HEK293 (cell line): ENCODE results near the gene DLG2.

Source experiments
- CTCF ChIA-PET: fragments of 350-600 bp; formaldehyde crosslinking; extraction: SDS; loops from one replicate; lab custom pipeline; 2021; ENCODE audit warnings: antibody characterized with exemption; lab: Yijun Ruan, JAX
- POLR2A ChIA-PET: fragments of 300-600 bp; formaldehyde crosslinking; extraction: SDS; loops from one replicate; lab custom pipeline; 2020; ENCODE audit warnings: antibody characterized with exemption, inconsistent platforms; lab: Yijun Ruan, JAX
- H3K27ac ChIP-seq: fragments of 200-500 bp; sonication (Bioruptor generic); 2 replicates; pipeline ENCODE4 v1.5.1; 2014; ENCODE audit warnings: low read depth, low read length, control low read depth, inconsistent platforms; ENCODE audit errors: extremely low read depth
- H3K36me3 ChIP-seq, 2 experiments: fragments of 200-500 bp in 1 of 2; sonication (Bioruptor generic) in 1 of 2; 1 replicate in 1 of 2; 2 replicates in 1 of 2; pipeline ENCODE4 v1.5.1; 2014 to 2017; ENCODE audit warnings: inconsistent platforms in 2 of 2, low read length in 2 of 2; ENCODE audit not compliant: control insufficient read depth in 2 of 2, insufficient read depth in 1 of 2
- H3K4me1 ChIP-seq: fragments of 200-500 bp; sonication (Bioruptor generic); 2 replicates; pipeline ENCODE4 v1.5.1; 2014; ENCODE audit warnings: mild to moderate bottlenecking, low read length, inconsistent platforms; ENCODE audit not compliant: control insufficient read depth, insufficient read depth
- H3K4me3 ChIP-seq: 2 replicates; pipeline ENCODE4 v1.5.1; 2011; ENCODE audit warnings: low read depth, mild to moderate bottlenecking, control low read depth, low read length, moderate library complexity
- H3K9me3 ChIP-seq: fragments of 200-500 bp; sonication (Bioruptor generic); 2 replicates; pipeline ENCODE4 v1.5.1; 2014; ENCODE audit warnings: low read depth, low read length, inconsistent platforms; ENCODE audit not compliant: control insufficient read depth, insufficient read depth
- EGR2 ChIP-seq: fragments of 450-650 bp; formaldehyde crosslinking; IDR thresholded peaks from 2 replicates; pipeline ENCODE4 v1.5.1; 2016; ENCODE audit warnings: low read depth, missing biosample characterization, missing genetic modification characterization
- KLF1 ChIP-seq: fragments of 450-650 bp; formaldehyde crosslinking; IDR thresholded peaks from 2 replicates; pipeline ENCODE4 v1.5.1; 2016; ENCODE audit warnings: missing biosample characterization, missing genetic modification characterization
- MZF1 ChIP-seq: fragments of 450-650 bp; formaldehyde crosslinking; IDR thresholded peaks from 2 replicates; pipeline ENCODE4 v1.5.1; 2017; ENCODE audit warnings: missing biosample characterization, missing genetic modification characterization, borderline replicate concordance
- OSR2 ChIP-seq: fragments of 450-650 bp; formaldehyde crosslinking; IDR thresholded peaks from 2 replicates; pipeline ENCODE4 v1.5.1; 2016; ENCODE audit warnings: missing biosample characterization, missing genetic modification characterization
- ZBTB1 ChIP-seq: fragments of 450-650 bp; formaldehyde crosslinking; IDR thresholded peaks from 2 replicates; pipeline ENCODE4 v1.5.1; 2016; ENCODE audit warnings: missing biosample characterization, missing genetic modification characterization
- ZBTB17 ChIP-seq: fragments of 450-650 bp; formaldehyde crosslinking; IDR thresholded peaks from 2 replicates; pipeline ENCODE4 v1.5.1; 2016; ENCODE audit warnings: missing biosample characterization, missing genetic modification characterization
- ZFP37 ChIP-seq: fragments of 450-650 bp; formaldehyde crosslinking; IDR thresholded peaks from 2 replicates; pipeline ENCODE4 v1.5.1; 2016; ENCODE audit warnings: missing biosample characterization, missing genetic modification characterization
- ZNF132 ChIP-seq: fragments of 450-650 bp; formaldehyde crosslinking; IDR thresholded peaks from 2 replicates; pipeline ENCODE4 v1.5.1; 2017; ENCODE audit warnings: missing biosample characterization, missing genetic modification characterization, borderline replicate concordance
- ZNF19 ChIP-seq: fragments of 450-650 bp; formaldehyde crosslinking; IDR thresholded peaks from 2 replicates; pipeline ENCODE4; 2016; ENCODE audit warnings: missing biosample characterization, missing genetic modification characterization, low read depth
- ZNF37A ChIP-seq: fragments of 450-650 bp; IDR thresholded peaks from 2 replicates; pipeline ENCODE4 v1.5.1; 2018; ENCODE audit warnings: missing biosample characterization, missing genetic modification characterization
- ZNF514 ChIP-seq: fragments of 450-650 bp; formaldehyde crosslinking; IDR thresholded peaks from 2 replicates; pipeline ENCODE4 v1.5.1; 2016; ENCODE audit warnings: missing biosample characterization, missing genetic modification characterization
- ZNF544 ChIP-seq: fragments of 450-650 bp; formaldehyde crosslinking; IDR thresholded peaks from 2 replicates; pipeline ENCODE4 v1.5.0; 2017; ENCODE audit warnings: missing biosample characterization, missing genetic modification characterization
- ZNF660 ChIP-seq: fragments of 450-650 bp; IDR thresholded peaks from 2 replicates; pipeline ENCODE4 v1.5.1; 2018; ENCODE audit warnings: missing biosample characterization, mild to moderate bottlenecking, missing genetic modification characterization
- ZNF776 ChIP-seq: fragments of 450-650 bp; formaldehyde crosslinking; IDR thresholded peaks from 2 replicates; pipeline ENCODE4 v1.5.0; 2017; ENCODE audit warnings: missing biosample characterization, missing genetic modification characterization, borderline replicate concordance
- TF ChIP-seq, protein P1 (sequence below): fragments of 450-650 bp; formaldehyde crosslinking; IDR thresholded peaks from 2 replicates; pipeline ENCODE4 v1.5.1; 2016; ENCODE audit warnings: missing biosample characterization, missing genetic modification characterization, borderline replicate concordance
- TF ChIP-seq, protein P2 (sequence below): fragments of 450-650 bp; formaldehyde crosslinking; conservative IDR thresholded peaks from 2 replicates; pipeline ENCODE4 v1.5.1; 2016; ENCODE audit warnings: low read depth, missing biosample characterization, missing genetic modification characterization
- TF ChIP-seq, protein P3 (sequence below): fragments of 450-650 bp; formaldehyde crosslinking; IDR thresholded peaks from 2 replicates; pipeline ENCODE4 v1.5.1; 2016; ENCODE audit warnings: missing biosample characterization, missing genetic modification characterization
- TF ChIP-seq, protein P4 (sequence below): fragments of 450-650 bp; formaldehyde crosslinking; IDR thresholded peaks from 2 replicates; pipeline ENCODE4 v1.5.1; 2016; ENCODE audit warnings: missing biosample characterization, missing genetic modification characterization

DLG2 gene

DNA sequence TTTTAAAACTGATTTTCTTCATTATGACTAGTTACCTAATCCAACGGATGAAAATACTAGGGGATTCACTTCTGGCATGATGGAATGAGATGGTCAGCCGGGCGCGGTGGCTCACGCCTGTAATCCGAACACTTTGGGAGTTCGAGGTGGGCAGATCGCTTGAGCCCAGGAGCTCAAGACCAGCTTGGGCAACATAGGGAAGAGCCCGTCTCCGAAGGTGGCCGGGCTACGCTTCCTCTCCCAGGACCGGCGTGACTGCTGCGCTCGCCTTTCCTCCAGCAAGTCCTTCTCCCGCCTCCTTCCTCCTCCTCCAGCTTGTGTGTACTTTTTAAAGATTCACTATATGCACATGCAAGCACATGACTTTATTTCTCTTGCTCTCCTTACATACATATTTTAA is 1835.6 kb downstream of the DLG2 start (continued):
- TF ChIP-seq ZNF132 (no peak), MZF1 (tag by site-specific recombination) (no peak), ZNF660 (tag by site-specific recombination) (no peak), EGR2 (tag by site-specific recombination) (no peak)
- TF ChIP-seq, protein P1, sequence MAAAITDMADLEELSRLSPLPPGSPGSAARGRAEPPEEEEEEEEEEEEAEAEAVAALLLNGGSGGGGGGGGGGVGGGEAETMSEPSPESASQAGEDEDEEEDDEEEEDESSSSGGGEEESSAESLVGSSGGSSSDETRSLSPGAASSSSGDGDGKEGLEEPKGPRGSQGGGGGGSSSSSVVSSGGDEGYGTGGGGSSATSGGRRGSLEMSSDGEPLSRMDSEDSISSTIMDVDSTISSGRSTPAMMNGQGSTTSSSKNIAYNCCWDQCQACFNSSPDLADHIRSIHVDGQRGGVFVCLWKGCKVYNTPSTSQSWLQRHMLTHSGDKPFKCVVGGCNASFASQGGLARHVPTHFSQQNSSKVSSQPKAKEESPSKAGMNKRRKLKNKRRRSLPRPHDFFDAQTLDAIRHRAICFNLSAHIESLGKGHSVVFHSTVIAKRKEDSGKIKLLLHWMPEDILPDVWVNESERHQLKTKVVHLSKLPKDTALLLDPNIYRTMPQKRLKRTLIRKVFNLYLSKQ: no peak

DNA sequence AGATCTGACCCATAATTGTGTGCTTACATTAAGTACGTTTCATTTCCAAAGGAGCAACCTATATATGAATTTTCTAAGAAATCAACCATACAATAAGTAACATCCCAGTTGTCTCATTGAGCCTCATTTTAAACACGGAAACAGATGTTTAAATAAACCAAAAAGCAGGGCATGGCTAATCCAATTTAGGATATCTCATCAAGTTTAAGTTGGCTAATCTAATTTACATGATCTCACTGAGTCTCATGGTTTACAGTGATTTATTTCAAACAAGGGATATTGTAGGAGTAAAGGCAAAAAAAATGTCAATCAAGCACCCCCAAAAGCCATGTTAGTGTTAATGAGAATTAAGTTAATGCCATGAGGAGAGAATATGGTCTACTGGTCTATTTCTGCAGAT is 1841.2 kb downstream of the DLG2 start:
- no peaks in the 10 kb centered on the region for H3K9me3 ChIP-seq
- TF ChIP-seq OSR2 (tag by site-specific recombination): no peak
- no peak for TF ChIP-seq ZBTB1 (tag by site-specific recombination)
- TF ChIP-seq, protein P2, sequence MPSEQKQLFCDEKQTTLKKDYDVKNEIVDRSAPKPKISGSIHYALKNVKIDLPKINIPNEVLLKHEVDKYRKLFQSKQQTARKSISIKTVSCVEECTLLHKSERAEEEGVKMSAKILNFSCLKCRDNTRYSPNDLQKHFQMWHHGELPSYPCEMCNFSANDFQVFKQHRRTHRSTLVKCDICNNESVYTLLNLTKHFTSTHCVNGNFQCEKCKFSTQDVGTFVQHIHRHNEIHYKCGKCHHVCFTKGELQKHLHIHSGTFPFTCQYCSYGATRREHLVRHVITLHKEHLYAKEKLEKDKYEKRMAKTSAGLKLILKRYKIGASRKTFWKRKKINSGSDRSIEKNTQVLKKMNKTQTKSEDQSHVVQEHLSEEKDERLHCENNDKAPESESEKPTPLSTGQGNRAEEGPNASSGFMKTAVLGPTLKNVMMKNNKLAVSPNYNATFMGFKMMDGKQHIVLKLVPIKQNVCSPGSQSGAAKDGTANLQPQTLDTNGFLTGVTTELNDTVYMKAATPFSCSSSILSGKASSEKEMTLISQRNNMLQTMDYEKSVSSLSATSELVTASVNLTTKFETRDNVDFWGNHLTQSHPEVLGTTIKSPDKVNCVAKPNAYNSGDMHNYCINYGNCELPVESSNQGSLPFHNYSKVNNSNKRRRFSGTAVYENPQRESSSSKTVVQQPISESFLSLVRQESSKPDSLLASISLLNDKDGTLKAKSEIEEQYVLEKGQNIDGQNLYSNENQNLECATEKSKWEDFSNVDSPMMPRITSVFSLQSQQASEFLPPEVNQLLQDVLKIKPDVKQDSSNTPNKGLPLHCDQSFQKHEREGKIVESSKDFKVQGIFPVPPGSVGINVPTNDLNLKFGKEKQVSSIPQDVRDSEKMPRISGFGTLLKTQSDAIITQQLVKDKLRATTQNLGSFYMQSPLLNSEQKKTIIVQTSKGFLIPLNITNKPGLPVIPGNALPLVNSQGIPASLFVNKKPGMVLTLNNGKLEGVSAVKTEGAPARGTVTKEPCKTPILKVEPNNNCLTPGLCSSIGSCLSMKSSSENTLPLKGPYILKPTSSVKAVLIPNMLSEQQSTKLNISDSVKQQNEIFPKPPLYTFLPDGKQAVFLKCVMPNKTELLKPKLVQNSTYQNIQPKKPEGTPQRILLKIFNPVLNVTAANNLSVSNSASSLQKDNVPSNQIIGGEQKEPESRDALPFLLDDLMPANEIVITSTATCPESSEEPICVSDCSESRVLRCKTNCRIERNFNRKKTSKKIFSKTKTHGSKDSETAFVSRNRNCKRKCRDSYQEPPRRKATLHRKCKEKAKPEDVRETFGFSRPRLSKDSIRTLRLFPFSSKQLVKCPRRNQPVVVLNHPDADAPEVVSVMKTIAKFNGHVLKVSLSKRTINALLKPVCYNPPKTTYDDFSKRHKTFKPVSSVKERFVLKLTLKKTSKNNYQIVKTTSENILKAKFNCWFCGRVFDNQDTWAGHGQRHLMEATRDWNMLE (tag by site-specific recombination): no peak
- TF ChIP-seq ZNF514 (tag by site-specific recombination): no peak
- TF ChIP-seq ZBTB17 (tag by site-specific recombination): no peak
- TF ChIP-seq KLF1 (tag by site-specific recombination): no peak
- no peak for TF ChIP-seq ZNF544 (tag by site-specific recombination)
- no peak for TF ChIP-seq EGR2 (tag by site-specific recombination)
- TF ChIP-seq ZNF132: no peak
- no peak for TF ChIP-seq ZFP37
- TF ChIP-seq ZNF37A (tag by site-specific recombination): no peak
- TF ChIP-seq, all 188 proteins: peak for 0
- Histone ChIP-seq H3K27ac (no peak overlapping the region), H3K4me1 (no peaks in the 10 kb centered on the region), H3K36me3 (no peaks in the 10 kb centered on the region), H3K4me3 (no peak overlapping the region)
- ChIA-PET CTCF (no interaction called here), POLR2A (no interaction called here)

DNA sequence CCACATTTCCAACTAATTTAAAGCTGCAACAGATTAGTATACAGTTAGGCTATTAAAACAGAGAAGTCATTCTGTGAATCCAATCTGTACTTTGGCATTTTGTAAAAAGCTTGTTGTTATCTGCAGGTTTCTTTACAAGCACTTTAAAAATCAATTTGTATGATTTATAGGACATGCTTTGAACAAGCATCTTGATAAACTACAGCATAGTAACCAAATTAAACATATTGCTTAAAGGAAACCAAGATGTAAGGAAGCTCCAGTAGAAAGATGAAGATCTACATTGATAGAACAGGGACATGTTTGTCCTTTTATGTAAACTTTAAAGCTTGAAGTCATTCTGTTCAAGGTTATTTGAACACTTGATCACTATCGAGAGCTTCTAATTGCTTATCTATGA is 1842.7 kb downstream of the DLG2 start:
- H3K27ac ChIP-seq: no peak overlapping the region
- no peaks in the 10 kb centered on the region for H3K4me1 ChIP-seq
- no peak overlapping the region for H3K4me3 ChIP-seq
- CTCF ChIA-PET: interaction anchor here (0.6 to 0.9 kb wide), 3 partner anchors 31 to 278 kb away, joined by 3 read pairs; no protein-coding TSS in a partner anchor
- TF ChIP-seq, protein P3, sequence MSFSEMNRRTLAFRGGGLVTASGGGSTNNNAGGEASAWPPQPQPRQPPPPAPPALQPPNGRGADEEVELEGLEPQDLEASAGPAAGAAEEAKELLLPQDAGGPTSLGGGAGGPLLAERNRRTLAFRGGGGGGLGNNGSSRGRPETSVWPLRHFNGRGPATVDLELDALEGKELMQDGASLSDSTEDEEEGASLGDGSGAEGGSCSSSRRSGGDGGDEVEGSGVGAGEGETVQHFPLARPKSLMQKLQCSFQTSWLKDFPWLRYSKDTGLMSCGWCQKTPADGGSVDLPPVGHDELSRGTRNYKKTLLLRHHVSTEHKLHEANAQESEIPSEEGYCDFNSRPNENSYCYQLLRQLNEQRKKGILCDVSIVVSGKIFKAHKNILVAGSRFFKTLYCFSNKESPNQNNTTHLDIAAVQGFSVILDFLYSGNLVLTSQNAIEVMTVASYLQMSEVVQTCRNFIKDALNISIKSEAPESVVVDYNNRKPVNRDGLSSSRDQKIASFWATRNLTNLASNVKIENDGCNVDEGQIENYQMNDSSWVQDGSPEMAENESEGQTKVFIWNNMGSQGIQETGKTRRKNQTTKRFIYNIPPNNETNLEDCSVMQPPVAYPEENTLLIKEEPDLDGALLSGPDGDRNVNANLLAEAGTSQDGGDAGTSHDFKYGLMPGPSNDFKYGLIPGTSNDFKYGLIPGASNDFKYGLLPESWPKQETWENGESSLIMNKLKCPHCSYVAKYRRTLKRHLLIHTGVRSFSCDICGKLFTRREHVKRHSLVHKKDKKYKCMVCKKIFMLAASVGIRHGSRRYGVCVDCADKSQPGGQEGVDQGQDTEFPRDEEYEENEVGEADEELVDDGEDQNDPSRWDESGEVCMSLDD (tag by site-specific recombination): no peak
- TF ChIP-seq ZNF776 (no peak), ZNF19 (no peak)
- TF ChIP-seq, protein P4, sequence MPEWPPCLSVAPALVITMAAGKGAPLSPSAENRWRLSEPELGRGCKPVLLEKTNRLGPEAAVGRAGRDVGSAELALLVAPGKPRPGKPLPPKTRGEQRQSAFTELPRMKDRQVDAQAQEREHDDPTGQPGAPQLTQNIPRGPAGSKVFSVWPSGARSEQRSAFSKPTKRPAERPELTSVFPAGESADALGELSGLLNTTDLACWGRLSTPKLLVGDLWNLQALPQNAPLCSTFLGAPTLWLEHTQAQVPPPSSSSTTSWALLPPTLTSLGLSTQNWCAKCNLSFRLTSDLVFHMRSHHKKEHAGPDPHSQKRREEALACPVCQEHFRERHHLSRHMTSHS (tag by site-specific recombination): no peak
- TF ChIP-seq, all 188 proteins: peak for 0
- H3K36me3 ChIP-seq: no peaks in the 10 kb centered on the region
- POLR2A ChIA-PET: no interaction called here
- H3K9me3 ChIP-seq: no peaks in the 10 kb centered on the region
